OCI-LY1 (cell line): Measurements from ENCODE around the gene ARRDC2.

ENCODE experiments used
- H2AFZ ChIP-seq: fragments of 200-600 bp; sonication (generic), shearing (Covaris generic); 2 replicates; pipeline ENCODE4 v1.6.0; 2014; ENCODE audit warnings: antibody characterized with exemption, mild to moderate bottlenecking, low read length
- H3F3A ChIP-seq: fragments of 200-600 bp; sonication (generic), shearing (Covaris generic); 2 replicates; pipeline ENCODE4 v1.6.0; 2014; ENCODE audit warnings: mild to moderate bottlenecking, antibody characterized with exemption, low read length, moderate library complexity; ENCODE audit not compliant: insufficient read depth
- H3K27ac ChIP-seq: fragments of 200-600 bp; sonication (generic); 2 replicates; pipeline ENCODE4 v1.5.1; 2014; ENCODE audit warnings: low read length, mixed run types, mild to moderate bottlenecking, low read depth; ENCODE audit not compliant: poor library complexity, severe bottlenecking
- H3K27me3 ChIP-seq: fragments of 200-600 bp; sonication (generic); 2 replicates; pipeline ENCODE4 v1.6.0; 2014; ENCODE audit warnings: antibody characterized with exemption, mild to moderate bottlenecking, low read length, moderate library complexity; ENCODE audit not compliant: insufficient read depth
- H3K36me3 ChIP-seq: fragments of 200-600 bp; sonication (generic); 2 replicates; pipeline ENCODE4 v1.6.1; 2014; ENCODE audit warnings: mild to moderate bottlenecking, antibody characterized with exemption, low read length, moderate library complexity, mixed read lengths; ENCODE audit not compliant: insufficient read depth
- H3K4me1 ChIP-seq: fragments of 200-600 bp; sonication (generic); 2 replicates; pipeline ENCODE4 v1.5.1; 2014; ENCODE audit warnings: mild to moderate bottlenecking, low read length, moderate library complexity; ENCODE audit not compliant: insufficient read depth, severe bottlenecking
- H3K4me2 ChIP-seq: fragments of 200-600 bp; sonication (generic), shearing (Covaris generic); 2 replicates; pipeline ENCODE4 v1.6.1; 2014; ENCODE audit warnings: low read length
- H3K4me3 ChIP-seq: fragments of 200-600 bp; sonication (generic); 2 replicates; pipeline ENCODE4 v1.5.1; 2014; ENCODE audit warnings: low read length, low read depth, mild to moderate bottlenecking, mixed read lengths; ENCODE audit not compliant: poor library complexity, severe bottlenecking
- H3K79me2 ChIP-seq: fragments of 200-600 bp; shearing (Covaris generic); 2 replicates; pipeline ENCODE4 v1.6.1; 2016; ENCODE audit warnings: mixed run types, low read length, mixed read lengths; ENCODE audit not compliant: insufficient read depth
- H3K9ac ChIP-seq: fragments of 200-600 bp; sonication (generic), shearing (Covaris generic); 2 replicates; pipeline ENCODE4 v1.6.1; 2014; ENCODE audit warnings: mild to moderate bottlenecking, low read length, mixed read lengths
- H3K9me2 ChIP-seq: fragments of 200-600 bp; sonication (generic), shearing (Covaris generic); 2 replicates; pipeline ENCODE4 v1.6.1; 2014; ENCODE audit warnings: low read depth, mild to moderate bottlenecking, low read length, mixed read lengths
- H3K9me3 ChIP-seq: fragments of 200-600 bp; shearing (Covaris generic); 2 replicates; pipeline ENCODE4 v1.6.1; 2014; ENCODE audit warnings: low read length, mixed read lengths
- H4K20me1 ChIP-seq: fragments of 200-600 bp; sonication (generic), shearing (Covaris generic); 2 replicates; pipeline ENCODE4 v1.6.0; 2016; ENCODE audit warnings: mild to moderate bottlenecking, low read length; ENCODE audit not compliant: insufficient read depth
- EZH2 ChIP-seq: fragments of 200-600 bp; sonication (generic), shearing (Covaris generic); IDR thresholded peaks from 2 replicates; pipeline ENCODE4 v1.8.0; 2017; ENCODE audit warnings: borderline replicate concordance, mixed run types, mild to moderate bottlenecking, antibody characterized with exemption, low read length, moderate library complexity, mixed read lengths
- TF ChIP-seq, protein P1 (sequence below): fragments of 200-600 bp; sonication (generic), shearing (Covaris generic); IDR thresholded peaks from 2 replicates; pipeline ENCODE4 v1.5.1; 2017; ENCODE audit warnings: mild to moderate bottlenecking, antibody characterized with exemption, low read length, moderate library complexity, mixed read lengths

ARRDC2 gene

DNA sequence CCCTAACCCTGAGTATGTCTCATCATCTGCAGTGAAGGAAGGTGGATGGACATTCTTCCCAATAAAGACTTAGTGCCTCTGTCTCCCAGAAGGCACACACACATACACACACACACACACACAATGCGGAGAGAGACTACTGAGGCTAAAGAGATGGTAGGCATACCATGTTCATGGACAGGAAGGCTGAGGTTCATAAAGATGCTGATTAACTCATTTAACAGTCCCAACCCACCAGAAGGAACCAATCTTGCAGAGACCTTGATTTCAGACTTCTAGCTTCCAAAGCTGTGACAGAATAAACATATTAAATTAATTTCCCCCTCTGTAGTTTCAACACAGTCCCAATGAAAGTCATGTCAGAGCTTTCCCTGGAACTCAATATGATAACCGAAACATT, 33.1 kb downstream of the ARRDC2 start:
- Histone ChIP-seq H3K9me3 (0 out of 2 replicates have a peak, but pooled peaks cover 4% of the 10 kb centered on the region), H3K27ac (peak overlapping the region; percentile 30), H3F3A (peaks cover 10% of the 10 kb centered on the region; the same call in 1 of the 2 replicates), H3K9me2 (no peaks in the 10 kb centered on the region), H3K4me1 (peaks cover 27% of the 10 kb centered on the region), H3K9ac (no peak overlapping the region), H3K27me3 (no peaks in the 10 kb centered on the region), H3K4me3 (no peak overlapping the region), H3K36me3 (no peaks in the 10 kb centered on the region), H3K79me2 (no peaks in the 10 kb centered on the region), H3K4me2 (no peak overlapping the region), H2AFZ (no peak overlapping the region), H4K20me1 (no peaks in the 10 kb centered on the region)
- no peak for TF ChIP-seq EZH2
- TF ChIP-seq, protein P1, sequence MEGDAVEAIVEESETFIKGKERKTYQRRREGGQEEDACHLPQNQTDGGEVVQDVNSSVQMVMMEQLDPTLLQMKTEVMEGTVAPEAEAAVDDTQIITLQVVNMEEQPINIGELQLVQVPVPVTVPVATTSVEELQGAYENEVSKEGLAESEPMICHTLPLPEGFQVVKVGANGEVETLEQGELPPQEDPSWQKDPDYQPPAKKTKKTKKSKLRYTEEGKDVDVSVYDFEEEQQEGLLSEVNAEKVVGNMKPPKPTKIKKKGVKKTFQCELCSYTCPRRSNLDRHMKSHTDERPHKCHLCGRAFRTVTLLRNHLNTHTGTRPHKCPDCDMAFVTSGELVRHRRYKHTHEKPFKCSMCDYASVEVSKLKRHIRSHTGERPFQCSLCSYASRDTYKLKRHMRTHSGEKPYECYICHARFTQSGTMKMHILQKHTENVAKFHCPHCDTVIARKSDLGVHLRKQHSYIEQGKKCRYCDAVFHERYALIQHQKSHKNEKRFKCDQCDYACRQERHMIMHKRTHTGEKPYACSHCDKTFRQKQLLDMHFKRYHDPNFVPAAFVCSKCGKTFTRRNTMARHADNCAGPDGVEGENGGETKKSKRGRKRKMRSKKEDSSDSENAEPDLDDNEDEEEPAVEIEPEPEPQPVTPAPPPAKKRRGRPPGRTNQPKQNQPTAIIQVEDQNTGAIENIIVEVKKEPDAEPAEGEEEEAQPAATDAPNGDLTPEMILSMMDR = no peak

DNA sequence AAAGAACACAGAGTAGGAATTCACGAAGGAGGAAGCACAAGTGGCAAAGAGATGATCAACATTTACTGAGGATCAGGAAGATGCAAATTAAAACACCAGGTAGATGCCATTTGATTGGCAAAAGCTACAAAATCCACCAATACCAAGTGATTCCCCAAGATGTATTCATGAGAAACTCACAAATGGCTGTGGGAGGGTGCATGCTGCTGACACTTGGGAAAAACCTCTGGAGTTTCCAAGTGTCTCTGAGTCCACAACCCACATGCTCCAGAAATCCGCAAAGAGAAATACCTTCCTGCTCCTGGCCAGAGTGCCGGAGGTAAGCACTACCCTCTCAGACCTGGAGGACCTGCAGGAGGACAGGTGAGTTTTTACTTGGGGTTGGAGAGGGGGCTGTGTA, 35.7 kb downstream of the ARRDC2 start:
- no peaks in the 10 kb centered on the region for H3K36me3 ChIP-seq
- H4K20me1 ChIP-seq = no peaks in the 10 kb centered on the region
- H3K9ac ChIP-seq = no peak overlapping the region; the same call in 1 of the 2 replicates
- H3K27me3 ChIP-seq = no peaks in the 10 kb centered on the region
- no peaks in the 10 kb centered on the region for H3K79me2 ChIP-seq
- H3K4me2 ChIP-seq = no peak overlapping the region
- peak overlapping the region; percentile 99 for H3K27ac ChIP-seq
- peaks cover 23% of the 10 kb centered on the region for H3K4me1 ChIP-seq
- H3K9me2 ChIP-seq = no peaks in the 10 kb centered on the region
- no peak overlapping the region for H2AFZ ChIP-seq
- H3K4me3 ChIP-seq = no peak overlapping the region
- peaks cover 10% of the 10 kb centered on the region; the same call in 1 of the 2 replicates for H3F3A ChIP-seq
- H3K9me3 ChIP-seq = 0 out of 2 replicates have a peak, but pooled peaks cover 4% of the 10 kb centered on the region
- TF ChIP-seq EZH2 = no peak
- TF ChIP-seq, protein P1 = no peak

GRCh38 chr19:18044825-18045304, 36.9 kb downstream of the ARRDC2 start:
- Histone ChIP-seq H3K27me3 (no peaks in the 10 kb centered on the region), H3K79me2 (no peaks in the 10 kb centered on the region), H3K4me1 (peaks cover 23% of the 10 kb centered on the region), H3K9me2 (no peaks in the 10 kb centered on the region), H3F3A (peaks cover 10% of the 10 kb centered on the region; the same call in 1 of the 2 replicates), H3K9me3 (0 out of 2 replicates have a peak, but pooled peaks cover 4% of the 10 kb centered on the region), H2AFZ (no peak overlapping the region), H3K4me3 (peak overlapping the region; percentile 52), H3K27ac (peak overlapping the region; percentile 99), H3K36me3 (no peaks in the 10 kb centered on the region), H4K20me1 (no peaks in the 10 kb centered on the region), H3K4me2 (peak overlapping the region; percentile 78), H3K9ac (peak overlapping the region; percentile 55)
- TF ChIP-seq EZH2 = no peak
- TF ChIP-seq, protein P1 = no peak
